SIG-M5 treated with dmso at 0.1 percent for 504 hours (cell line): ENCODE results near the gene RNF146.
"Not testable (repeated sequence)": the region's sequence is repeated elsewhere in the genome, so short reads cannot be mapped to it uniquely, and the experiment has no call there.

ENCODE experiments used
- DNase-seq: peaks from one replicate; lab custom pipeline; 2025; ENCODE audit not compliant: unreplicated experiment; lab: John Stamatoyannopoulos, UW

Gene RNF146

GRCh38 chr6:127282184-127282583 lies 15.5 kb downstream of the RNF146 start:
- no peak for DNase-seq

GRCh38 chr6:127288705-127289104 lies 22.0 kb downstream of the RNF146 start:
- DNase-seq = no peak

DNA sequence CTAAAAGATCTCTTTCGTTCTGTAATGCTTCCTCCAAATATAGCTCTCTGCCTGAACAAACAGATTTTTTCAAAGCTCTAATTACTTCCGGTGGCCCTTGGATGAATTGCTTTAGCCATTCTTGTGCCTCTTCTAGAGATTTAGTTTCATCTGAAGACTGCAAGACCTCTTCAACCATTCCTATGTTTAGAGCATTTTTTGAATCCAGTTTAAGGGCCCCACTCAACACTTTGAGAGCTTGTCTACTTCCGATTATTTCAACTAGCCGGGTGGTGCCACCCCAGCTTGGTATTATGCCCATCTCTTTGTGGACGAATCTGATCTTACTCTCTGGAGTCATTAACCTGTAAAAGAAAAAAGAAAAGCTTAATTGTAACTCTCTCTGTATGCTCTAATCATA lies 23.3 kb downstream of the RNF146 start:
- DNase-seq = no peak

GRCh38 chr6:127290391-127291265 lies 24.0 kb downstream of the RNF146 start:
- no peak for DNase-seq

GRCh38 chr6:127291495-127291894 lies 24.8 kb downstream of the RNF146 start:
- DNase-seq = no peak

DNA sequence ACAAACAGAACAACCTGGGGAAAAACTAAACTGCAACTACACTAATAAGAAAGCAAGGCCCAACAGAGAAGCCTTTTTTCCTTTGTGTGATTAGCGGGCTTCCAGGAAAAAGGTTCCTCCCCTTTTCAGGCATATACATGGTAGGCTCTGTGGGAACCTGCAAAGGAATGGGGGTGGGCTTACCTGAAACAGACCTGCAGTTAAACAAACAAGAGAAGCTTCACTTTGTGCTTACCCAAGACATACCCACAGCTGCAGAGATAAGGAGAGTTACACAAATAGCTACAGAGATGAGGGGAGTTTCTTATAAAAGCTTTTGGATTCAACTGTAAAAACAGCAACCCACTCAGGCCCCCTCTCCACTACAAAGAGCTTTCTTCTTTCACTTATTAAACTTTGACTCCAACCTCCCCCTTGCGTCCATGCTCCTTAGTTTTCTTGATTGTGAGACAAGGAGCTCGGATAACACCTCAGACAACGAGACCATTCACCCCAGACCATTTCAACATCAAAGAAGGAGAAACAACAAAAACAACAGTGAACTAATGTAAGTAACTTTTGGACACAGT lies 30.9 kb downstream of the RNF146 start:
- DNase-seq = no peak

GRCh38 chr6:127298475-127298874 lies 31.8 kb downstream of the RNF146 start:
- DNase-seq = no peak

- DNase-seq = no peak
Observed at GRCh38 chr6:127299522-127300240, 33.0 kb downstream of the RNF146 start.

DNA sequence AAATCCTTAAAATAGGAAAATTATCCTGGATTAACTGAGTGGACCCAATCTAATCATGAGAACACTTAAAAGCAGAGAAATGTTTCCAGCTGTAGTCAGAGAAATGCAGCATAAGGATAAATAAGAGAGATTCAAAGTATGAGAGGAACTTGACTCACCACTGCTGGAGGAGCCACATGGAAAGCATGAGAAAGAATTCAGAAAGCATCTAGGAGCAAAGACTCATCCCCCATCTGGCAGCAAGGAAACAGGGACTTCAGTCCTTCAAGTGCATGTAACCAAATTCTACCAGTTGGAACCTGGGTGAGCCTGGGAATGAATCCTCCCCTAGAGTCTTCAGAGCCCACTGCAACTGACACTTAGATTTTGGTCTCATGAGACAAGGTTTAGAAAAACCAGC lies 33.7 kb downstream of the RNF146 start:
- no peak for DNase-seq

DNA sequence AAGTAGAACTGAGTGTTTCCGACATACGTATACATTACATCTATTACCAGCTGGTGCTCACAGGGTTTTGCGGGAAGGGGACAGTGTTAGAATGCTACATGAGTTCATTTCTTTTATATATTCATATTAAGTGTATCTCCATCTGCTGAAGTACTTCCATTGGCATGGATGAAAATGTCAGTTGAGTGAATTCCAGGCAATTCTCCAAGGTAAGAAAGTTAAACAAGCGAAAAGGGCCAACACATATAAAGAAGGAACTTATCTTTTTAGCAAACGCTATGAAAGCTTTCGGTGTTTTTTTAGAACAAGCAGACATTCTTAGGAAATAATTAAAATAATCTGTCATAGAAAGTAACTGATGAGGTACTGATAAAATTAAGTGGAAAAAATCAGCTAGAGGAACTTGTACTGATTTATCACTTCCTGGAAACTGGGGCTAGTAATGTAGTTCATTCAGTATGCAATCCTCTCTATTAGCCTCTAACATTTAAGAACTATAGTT lies 34.6 kb downstream of the RNF146 start:
- no peak for DNase-seq

GRCh38 chr6:127302728-127303660 lies 36.3 kb downstream of the RNF146 start:
- peak; percentile 84 for DNase-seq

GRCh38 chr6:127303917-127304316 lies 37.3 kb downstream of the RNF146 start:
- no peak for DNase-seq

- DNase-seq = no peak
Observed at GRCh38 chr6:127305741-127306140, 39.1 kb downstream of the RNF146 start.

GRCh38 chr6:127317388-127318128 lies 50.9 kb downstream of the RNF146 start:
- peak; percentile 31 for DNase-seq

GRCh38 chr6:127319686-127320085 lies 53.0 kb downstream of the RNF146 start:
- DNase-seq = no peak

DNA sequence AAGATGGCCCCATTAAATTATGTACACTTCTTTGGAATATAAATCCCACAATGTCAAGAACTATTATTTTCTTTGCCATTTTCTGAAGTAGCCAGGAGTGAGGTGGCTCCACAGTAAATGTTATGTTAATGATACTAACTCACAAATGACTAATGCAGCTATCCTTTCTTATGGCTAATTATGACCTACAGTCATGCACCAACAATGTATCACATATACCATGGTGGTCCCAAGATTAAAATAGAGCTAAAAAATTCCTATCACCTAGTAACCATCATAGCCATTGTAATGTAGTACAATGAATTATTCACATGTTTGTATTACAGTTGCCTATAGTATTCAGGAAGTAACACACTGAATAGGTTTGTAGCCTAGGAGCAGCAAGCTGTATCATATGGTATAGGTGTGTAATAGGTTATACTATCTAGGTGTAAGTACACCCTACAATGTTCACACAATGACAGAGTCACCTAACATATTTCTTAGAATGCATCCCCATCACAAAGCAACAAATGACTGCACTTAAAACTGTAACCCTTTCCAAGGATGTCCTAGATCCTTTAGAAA lies 61.5 kb downstream of the RNF146 start:
- DNase-seq = no peak

- DNase-seq = not testable (repeated sequence)
Observed at GRCh38 chr6:127331256-127331655, 64.6 kb downstream of the RNF146 start.

GRCh38 chr6:127332383-127332961 lies 65.8 kb downstream of the RNF146 start:
- no peak for DNase-seq
